B cell (primary cell): ENCODE data around the gene DZIP1L. TPM values are rescaled to one million over a fixed set of nuclear protein-coding genes. Genes with fewer than 3 reads are reported as not detected.

Source experiments
- ATAC-seq: fragments of 200-7000 bp; cut with Tn5 transposase; one replicate; pipeline ENCODE4 v1.10.0; 2021; ENCODE audit warnings: low read depth, mild to moderate bottlenecking, moderate number of reproducible peaks, moderate library complexity
- CTCF ChIA-PET: fragments of 350-600 bp; sonication (Branson Sonifier 250); formaldehyde crosslinking; loops from one replicate; lab custom pipeline; 2021; ENCODE audit warnings: antibody characterized with exemption, inconsistent platforms; lab: Charles Lee
- POLR2A ChIA-PET: fragments of 350-600 bp; sonication (Branson Sonifier 250); formaldehyde crosslinking; loops from one replicate; lab custom pipeline; 2021; ENCODE audit warnings: antibody characterized with exemption; lab: Charles Lee
- DNase-seq: peaks from one replicate; pipeline ENCODE4 v3.0.0; 2013
- H2AFZ ChIP-seq: 2 replicates; pipeline ENCODE4 v1.6.1; 2012; ENCODE audit warnings: mild to moderate bottlenecking, low read depth, low read length; ENCODE audit not compliant: insufficient read depth, poor library complexity, severe bottlenecking
- H3K27ac ChIP-seq, 2 donors: 1 replicate in 1 of 2; 2 replicates in 1 of 2; pipeline ENCODE4 v1.5.1; 2012 to 2013; ENCODE audit warnings: low read length in 2 of 2, mild to moderate bottlenecking in 2 of 2, moderate library complexity in 1 of 2
- H3K27me3 ChIP-seq, 4 experiments: fragments of 200-600 bp in 1 of 4; sonication (generic) in 1 of 4; replicated peaks in 1 of 4; 1 replicate in 2 of 4; 2 replicates in 2 of 4; pipeline versions ENCODE4 v1.6.1 to v1.7.0; 2013 to 2016; ENCODE audit warnings: low read length in 3 of 4, mild to moderate bottlenecking in 2 of 4, mixed read lengths in 1 of 4, moderate library complexity in 1 of 4; ENCODE audit not compliant: insufficient read depth in 4 of 4, control insufficient read depth in 3 of 4; ENCODE audit errors: control extremely low read depth in 1 of 4
- H3K36me3 ChIP-seq, 2 experiments: replicated peaks in 1 of 2; 1 replicate in 1 of 2; 2 replicates in 1 of 2; pipeline versions ENCODE4 v1.6.1 to v1.7.1; 2013; ENCODE audit warnings: low read length in 1 of 2; ENCODE audit not compliant: insufficient read depth in 2 of 2, control insufficient read depth in 1 of 2; ENCODE audit errors: control extremely low read depth in 1 of 2, extremely low read depth in 1 of 2
- H3K4me1 ChIP-seq, 2 donors: fragments of 200-600 bp in 1 of 2; sonication (generic) in 1 of 2; 1 replicate in 1 of 2; 2 replicates in 1 of 2; pipeline versions ENCODE4 v1.5.1 to v1.6.1; 2013 to 2017; ENCODE audit warnings: low read length in 2 of 2; ENCODE audit not compliant: control insufficient read depth in 2 of 2, insufficient read depth in 2 of 2
- H3K4me2 ChIP-seq: replicated peaks from 2 replicates; pipeline ENCODE3; 2012; ENCODE audit warnings: mild to moderate bottlenecking, low read depth, low read length; ENCODE audit not compliant: poor library complexity, severe bottlenecking
- H3K4me3 ChIP-seq, 5 experiments: fragments of 200-600 bp in 1 of 5; sonication (generic) in 1 of 5; 1 replicate in 3 of 5; 2 replicates in 2 of 5; pipeline versions ENCODE4 v1.5.1 to v1.7.0; 2011 to 2016; ENCODE audit warnings: low read length in 4 of 5, mild to moderate bottlenecking in 4 of 5, low read depth in 2 of 5, control low read depth in 1 of 5, moderate library complexity in 1 of 5; ENCODE audit not compliant: insufficient read depth in 1 of 5; ENCODE audit errors: control extremely low read depth in 1 of 5, extremely low read depth in 1 of 5
- H3K79me2 ChIP-seq: fragments of 200-600 bp; sonication (generic); one replicate; pipeline ENCODE4 v1.6.0; 2016; ENCODE audit warnings: low read length; ENCODE audit not compliant: control insufficient read depth, insufficient read depth
- H3K9ac ChIP-seq: fragments of 200-600 bp; sonication (generic); 2 replicates; pipeline ENCODE4 v1.6.1; 2017; ENCODE audit warnings: mild to moderate bottlenecking, low read length, moderate library complexity
- H3K9me3 ChIP-seq, 3 donors: one replicate each; pipeline versions ENCODE4 v1.6.1 to v1.7.1; 2013; ENCODE audit warnings: low read length in 2 of 3; ENCODE audit not compliant: control insufficient read depth in 2 of 3, insufficient read depth in 1 of 3; ENCODE audit errors: control extremely low read depth in 1 of 3
- H4K20me1 ChIP-seq: 2 replicates; pipeline ENCODE4 v1.6.0; 2012; ENCODE audit warnings: mild to moderate bottlenecking, low read length; ENCODE audit not compliant: insufficient read depth, control insufficient read depth, poor library complexity, severe bottlenecking
- H3K27ac Mint-ChIP-seq: one replicate; pipeline ENCODE4 v1.8.0; 2021; ENCODE audit warnings: mixed read lengths
- H3K27me3 Mint-ChIP-seq: one replicate; pipeline ENCODE4 v1.8.0; 2021; ENCODE audit warnings: mixed read lengths
- H3K4me1 Mint-ChIP-seq: one replicate; pipeline ENCODE4 v1.8.0; 2021; ENCODE audit warnings: mixed read lengths
- H3K4me3 Mint-ChIP-seq: one replicate; pipeline ENCODE4 v1.8.0; 2021; ENCODE audit warnings: mixed read lengths
- H3K9me3 Mint-ChIP-seq: one replicate; pipeline ENCODE4 v1.8.0; 2022; ENCODE audit warnings: mixed read lengths; ENCODE audit not compliant: insufficient read depth
- EZH2 ChIP-seq: IDR thresholded peaks from 2 replicates; pipeline ENCODE4 v1.6.1; 2012; ENCODE audit warnings: borderline replicate concordance, low read depth, mild to moderate bottlenecking, moderate library complexity, low read length; ENCODE audit not compliant: insufficient read depth, poor library complexity, severe bottlenecking
- WGBS: methylation state at CpG from one replicate; pipeline ENCODE4 v1.1.5; 2013; ENCODE audit warnings: missing lambda C conversion rate; ENCODE audit not compliant: insufficient coverage; 5-methylcytosine and 5-hydroxymethylcytosine counted together
- intact Hi-C: fragments of 100-400 bp; cut with micrococcal nuclease; formaldehyde crosslinking; loops from one replicate; pipeline ENCODE4 v1.10.0; 2022
- polyA plus RNA-seq: library from polyadenylated mRNA; depleted of rRNA; stranded (reverse); fragments of >200 nt; gene quantifications from 2 replicates; pipeline ENCODE4 v1.2.3, GENCODE V29; 2012
- total RNA-seq, 2 donors: library from RNA; stranded (reverse); fragments of 120-200 nt in 1 of 2; gene quantifications; 1 replicate in 1 of 2; 2 replicates in 1 of 2; pipeline versions ENCODE4 v1.2.3 to v1.2.4, GENCODE V29; 2013 to 2022
- TF ChIP-seq, protein P1 (sequence below): fragments of 200-600 bp; IDR thresholded peaks from one replicate; pipeline ENCODE4 v1.8.0; 2022; ENCODE audit warnings: antibody characterized with exemption, mild to moderate bottlenecking

The DZIP1L gene
- total and polyA plus RNA-seq, 2 donors (not counting 1 experiment from before 2014, with no cell fraction given), result not detected

DNA sequence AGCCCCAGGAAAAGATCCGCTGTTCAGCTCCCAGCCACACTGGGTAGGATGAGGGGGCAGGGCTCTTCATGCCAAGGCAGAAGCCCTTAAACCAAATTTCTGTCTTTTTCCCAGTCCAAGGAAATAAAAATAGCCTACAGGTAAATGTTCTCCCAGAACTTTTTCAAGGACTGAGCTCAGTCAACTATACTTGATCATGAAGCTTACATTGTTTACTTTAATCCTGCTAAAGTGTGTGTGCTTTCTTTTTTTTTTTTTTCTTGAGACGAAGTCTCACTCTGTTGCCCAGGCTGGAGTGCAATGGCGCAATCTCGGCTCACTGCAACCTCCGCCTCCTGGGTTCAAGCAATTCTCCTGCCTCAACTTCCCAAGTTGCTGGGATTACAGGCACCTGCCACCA, 87.6 kb downstream of the DZIP1L start:
- Histone ChIP-seq H3K9me3 (no peaks in the 10 kb centered on the region), H3K4me3 (no peak overlapping the region), H3K4me2 (no peak overlapping the region), H4K20me1 (no peaks in the 10 kb centered on the region), H3K9ac (no peak overlapping the region), H3K36me3 (no peaks in the 10 kb centered on the region), H3K79me2 (no peaks in the 10 kb centered on the region), H3K27me3 (no peaks in the 10 kb centered on the region), H2AFZ (no peak overlapping the region), H3K27ac (no peak overlapping the region), H3K4me1 (no peaks in the 10 kb centered on the region)
- H3K27me3 Mint-ChIP-seq, result peaks cover 8% of the 10 kb centered on the region
- 80% methylated on average over 1 of the region's 5 CpGs for WGBS
- no peak for TF ChIP-seq EZH2
- TF ChIP-seq, protein P1, sequence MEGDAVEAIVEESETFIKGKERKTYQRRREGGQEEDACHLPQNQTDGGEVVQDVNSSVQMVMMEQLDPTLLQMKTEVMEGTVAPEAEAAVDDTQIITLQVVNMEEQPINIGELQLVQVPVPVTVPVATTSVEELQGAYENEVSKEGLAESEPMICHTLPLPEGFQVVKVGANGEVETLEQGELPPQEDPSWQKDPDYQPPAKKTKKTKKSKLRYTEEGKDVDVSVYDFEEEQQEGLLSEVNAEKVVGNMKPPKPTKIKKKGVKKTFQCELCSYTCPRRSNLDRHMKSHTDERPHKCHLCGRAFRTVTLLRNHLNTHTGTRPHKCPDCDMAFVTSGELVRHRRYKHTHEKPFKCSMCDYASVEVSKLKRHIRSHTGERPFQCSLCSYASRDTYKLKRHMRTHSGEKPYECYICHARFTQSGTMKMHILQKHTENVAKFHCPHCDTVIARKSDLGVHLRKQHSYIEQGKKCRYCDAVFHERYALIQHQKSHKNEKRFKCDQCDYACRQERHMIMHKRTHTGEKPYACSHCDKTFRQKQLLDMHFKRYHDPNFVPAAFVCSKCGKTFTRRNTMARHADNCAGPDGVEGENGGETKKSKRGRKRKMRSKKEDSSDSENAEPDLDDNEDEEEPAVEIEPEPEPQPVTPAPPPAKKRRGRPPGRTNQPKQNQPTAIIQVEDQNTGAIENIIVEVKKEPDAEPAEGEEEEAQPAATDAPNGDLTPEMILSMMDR, result no peak
- ATAC-seq, result no peak
- H3K4me1 Mint-ChIP-seq, result no peaks in the 10 kb centered on the region
- no peak for DNase-seq
- intact Hi-C loops, result no loop called here
- ChIA-PET POLR2A (no interaction called here), CTCF (no interaction called here)
- H3K27ac Mint-ChIP-seq, result no peak overlapping the region
- H3K4me3 Mint-ChIP-seq, result no peak overlapping the region
- no peaks in the 10 kb centered on the region for H3K9me3 Mint-ChIP-seq

GRCh38 chr3:138025553-138025952, 89.9 kb downstream of the DZIP1L start:
- Histone ChIP-seq H3K79me2 (no peaks in the 10 kb centered on the region), H3K27ac (no peak overlapping the region), H3K4me1 (no peaks in the 10 kb centered on the region), H3K4me2 (no peak overlapping the region), H3K9me3 (no peaks in the 10 kb centered on the region), H3K9ac (no peak overlapping the region), H3K4me3 (no peak overlapping the region), H2AFZ (no peak overlapping the region), H3K36me3 (no peaks in the 10 kb centered on the region), H4K20me1 (no peaks in the 10 kb centered on the region), H3K27me3 (no peaks in the 10 kb centered on the region)
- Mint-ChIP-seq H3K4me1 (no peaks in the 10 kb centered on the region), H3K27ac (no peak overlapping the region), H3K4me3 (no peak overlapping the region), H3K27me3 (peaks cover 8% of the 10 kb centered on the region), H3K9me3 (no peaks in the 10 kb centered on the region)
- ATAC-seq, result no peak
- DNase-seq, result no peak
- ChIA-PET POLR2A (no interaction called here), CTCF (no interaction called here)
- TF ChIP-seq, protein P1, result no peak
- no peak for TF ChIP-seq EZH2
- intact Hi-C loops, result no loop called here
